Measurements from ENCODE around the gene ESR2.

ESR2 gene

GRCh38 chr14:64296561-64296960 lies 2.4 kb upstream of the ESR2 start:
- no peak for DNase-seq
- no peaks in the 10 kb centered on the region for H3K9me3 Mint-ChIP-seq
- no peak overlapping the region for H3K4me3 Mint-ChIP-seq
- H3K27ac Mint-ChIP-seq: no peak overlapping the region
- H3K36me3 Mint-ChIP-seq (ENCODE audit: low read depth): no peaks in the 10 kb centered on the region
- TF ChIP-seq CTCF (IDR thresholded peaks at IDR 0.05): no peak
- peaks cover 13% of the 10 kb centered on the region for H3K4me1 Mint-ChIP-seq
- peaks cover 83% of the 10 kb centered on the region for H3K27me3 Mint-ChIP-seq (ENCODE audit: low read depth, poor library complexity)

- no peak overlapping the region for H3K27ac Mint-ChIP-seq
- peak; percentile 83 for DNase-seq
- peaks cover 77% of the 10 kb centered on the region for H3K27me3 Mint-ChIP-seq (ENCODE audit: low read depth, poor library complexity)
- peak overlapping the region; percentile 80 for H3K4me3 Mint-ChIP-seq
- TF ChIP-seq CTCF (IDR thresholded peaks at IDR 0.05): peak; percentile 81
- no peaks in the 10 kb centered on the region for H3K9me3 Mint-ChIP-seq
- H3K36me3 Mint-ChIP-seq (ENCODE audit: low read depth): no peaks in the 10 kb centered on the region
- peaks cover 13% of the 10 kb centered on the region for H3K4me1 Mint-ChIP-seq
Measured at GRCh38 chr14:64294672-64295413, 672 bp upstream of the ESR2 start.

- TF ChIP-seq CTCF (IDR thresholded peaks at IDR 0.05): no peak
- H3K9me3 Mint-ChIP-seq: no peaks in the 10 kb centered on the region
- peaks cover 13% of the 10 kb centered on the region for H3K4me1 Mint-ChIP-seq
- no peak overlapping the region for H3K4me3 Mint-ChIP-seq
- no peak for DNase-seq
- H3K27me3 Mint-ChIP-seq (ENCODE audit: low read depth, poor library complexity): peaks cover 62% of the 10 kb centered on the region
- no peaks in the 10 kb centered on the region for H3K36me3 Mint-ChIP-seq (ENCODE audit: low read depth)
- no peak overlapping the region for H3K27ac Mint-ChIP-seq
Measured at GRCh38 chr14:64292197-64292596, 2.0 kb downstream of the ESR2 start.

GRCh38 chr14:64289571-64289970 lies 4.6 kb downstream of the ESR2 start:
- H3K36me3 Mint-ChIP-seq (ENCODE audit: low read depth): no peaks in the 10 kb centered on the region
- DNase-seq: no peak
- H3K27me3 Mint-ChIP-seq (ENCODE audit: low read depth, poor library complexity): peaks cover 39% of the 10 kb centered on the region
- no peak overlapping the region for H3K27ac Mint-ChIP-seq
- TF ChIP-seq CTCF (IDR thresholded peaks at IDR 0.05): no peak
- H3K4me3 Mint-ChIP-seq: no peak overlapping the region
- no peaks in the 10 kb centered on the region for H3K9me3 Mint-ChIP-seq
- H3K4me1 Mint-ChIP-seq: peaks cover 13% of the 10 kb centered on the region

- H3K4me3 Mint-ChIP-seq: no peak overlapping the region
- no peak overlapping the region for H3K27ac Mint-ChIP-seq
- no peak for TF ChIP-seq CTCF (IDR thresholded peaks at IDR 0.05)
- peaks cover 11% of the 10 kb centered on the region for H3K27me3 Mint-ChIP-seq (ENCODE audit: low read depth, poor library complexity)
- DNase-seq: no peak
- no peaks in the 10 kb centered on the region for H3K4me1 Mint-ChIP-seq
- H3K9me3 Mint-ChIP-seq: no peaks in the 10 kb centered on the region
- H3K36me3 Mint-ChIP-seq (ENCODE audit: low read depth): no peaks in the 10 kb centered on the region
Measured at GRCh38 chr14:64281805-64282204, 12.4 kb downstream of the ESR2 start.

All from nephron progenitor cell (in vitro differentiated cells).